Measurements from ENCODE around the gene ANGEL1.

- TF ChIP-seq POLR2A (IDR thresholded peaks at IDR 0.05) (no peak), CTCF (IDR thresholded peaks at IDR 0.05) (no peak)
Observed at GRCh38 chr14:76832503-76832988, 19.9 kb upstream of the ANGEL1 start.

Measured in body of pancreas (tissue), 4 donors.